ELF-1 (cell line): ENCODE data around the gene SEPTIN10.

Source experiments
- DNase-seq: peaks from one replicate; pipeline ENCODE4 v3.0.0-alpha.2; 2016; ENCODE audit warnings: low read depth, low spot score

The SEPTIN10 gene

GRCh38 chr2:109497911-109498870 lies 115.6 kb downstream of the SEPTIN10 start:
- DNase-seq: no peak

- DNase-seq: no peak
Measured at GRCh38 chr2:109497463-109497862, 116.3 kb downstream of the SEPTIN10 start.

GRCh38 chr2:109494351-109494750 lies 119.4 kb downstream of the SEPTIN10 start:
- DNase-seq: no peak

- no peak for DNase-seq
Measured at GRCh38 chr2:109493176-109493935, 120.4 kb downstream of the SEPTIN10 start.
